Panc1 (cell line): Measurements from ENCODE around the gene LMAN1L. TPM values are rescaled to one million over a fixed set of nuclear protein-coding genes. Genes with fewer than 3 reads are reported as not detected.

Experiments used
- ATAC-seq: fragments of 200-7000 bp; cut with Tn5 transposase; 2 replicates; pipeline ENCODE4 v1.9.1; 2020; ENCODE audit warnings: mild to moderate bottlenecking, moderate library complexity
- BruUV-seq: library from RNA; stranded (reverse); fragments of 400-500 nt; replicated peaks from 2 replicates; lab custom pipeline; 2021; lab: Mats Ljungman, UMichigan
- CTCF ChIA-PET: fragments of 300-600 bp; sonication (Branson Sonifier 250); formaldehyde crosslinking; loops from one replicate; lab custom pipeline; 2022; ENCODE audit warnings: antibody characterized with exemption; lab: Charles Lee
- POLR2A ChIA-PET: fragments of 300-600 bp; sonication (Branson Sonifier 250); formaldehyde crosslinking; loops from one replicate; lab custom pipeline; 2022; ENCODE audit warnings: antibody characterized with exemption; lab: Charles Lee
- DNase-seq: peaks from one replicate; pipeline ENCODE4 v3.0.0-alpha.2; 2010; ENCODE audit warnings: low read depth, low spot score
- H3K27ac ChIP-seq: 2 replicates; pipeline ENCODE4 v1.5.1; 2011; ENCODE audit warnings: mild to moderate bottlenecking, low read length, inconsistent platforms
- H3K27me3 ChIP-seq: fragments of 200-500 bp; sonication (Bioruptor generic); 2 replicates; pipeline ENCODE4 v1.6.0; 2014; ENCODE audit warnings: low read length, inconsistent platforms; ENCODE audit not compliant: control insufficient read depth, insufficient read depth
- H3K36me3 ChIP-seq: fragments of 200-500 bp; sonication (Bioruptor generic); 2 replicates; pipeline ENCODE4 v1.5.1; 2014; ENCODE audit warnings: inconsistent platforms, mild to moderate bottlenecking, low read length, moderate library complexity; ENCODE audit not compliant: control insufficient read depth, insufficient read depth
- H3K4me1 ChIP-seq: 2 replicates; pipeline ENCODE4 v1.5.1; 2011; ENCODE audit warnings: inconsistent platforms, mild to moderate bottlenecking, low read length, moderate library complexity; ENCODE audit not compliant: control insufficient read depth, insufficient read depth
- H3K4me3 ChIP-seq, 2 experiments: 2 replicates each; pipeline ENCODE4 v1.5.1; 2011 to 2012; ENCODE audit warnings: low read depth in 2 of 2, low read length in 2 of 2, mild to moderate bottlenecking in 2 of 2, inconsistent platforms in 1 of 2, moderate library complexity in 1 of 2
- H3K9me3 ChIP-seq: fragments of 200-500 bp; sonication (Bioruptor generic); 2 replicates; pipeline ENCODE4 v1.5.1; 2014; ENCODE audit warnings: low read depth, mild to moderate bottlenecking, inconsistent platforms, low read length, moderate library complexity; ENCODE audit not compliant: control insufficient read depth, insufficient read depth
- CTCF ChIP-seq: fragments of 450-650 bp; IDR thresholded peaks from 2 replicates; pipeline ENCODE4 v1.5.1; 2017; ENCODE audit warnings: mild to moderate bottlenecking
- POLR2AphosphoS5 ChIP-seq: IDR thresholded peaks from 2 replicates; pipeline ENCODE4 v1.6.1; 2012; ENCODE audit warnings: mild to moderate bottlenecking, low read depth, low read length, moderate library complexity
- REST ChIP-seq, 2 experiments: IDR thresholded peaks; 2 replicates each; pipeline ENCODE4 v1.6.1; 2011 to 2012; ENCODE audit warnings: low read depth in 2 of 2, control low read depth in 1 of 2, low read length in 1 of 2, mild to moderate bottlenecking in 1 of 2, moderate library complexity in 1 of 2; ENCODE audit not compliant: insufficient read depth in 1 of 2
- SIN3A ChIP-seq: IDR thresholded peaks from 2 replicates; pipeline ENCODE4 v1.6.1; 2012; ENCODE audit warnings: low read depth, mild to moderate bottlenecking, low read length, moderate library complexity, borderline replicate concordance; ENCODE audit not compliant: insufficient read depth
- TCF7L2 ChIP-seq: IDR thresholded peaks from 2 replicates; pipeline ENCODE4 v1.6.1; 2011; ENCODE audit warnings: mild to moderate bottlenecking, low read depth, low read length, inconsistent platforms
- in situ Hi-C: cut with HindIII; loops from 2 replicates; pipeline ENCODE4 v1.10.0; 2016; ENCODE audit warnings: low sequenced_read_pairs, low pct_unique_long_range_greater_than_20kb
- intact Hi-C: fragments of 100-400 bp; cut with micrococcal nuclease; formaldehyde crosslinking; loops from one replicate; pipeline ENCODE4 v1.10.0; 2022; ENCODE audit not compliant: unreplicated experiment
- total RNA-seq: library from RNA; stranded (reverse); gene quantifications from one replicate; pipeline ENCODE4 v1.2.1, GENCODE V29; 2021; ENCODE audit not compliant: unreplicated experiment

The LMAN1L gene
- total RNA-seq, 1 experiment from 2014 or later, result not detected

- TF ChIP-seq REST (IDR thresholded peaks at IDR 0.05; ENCODE audit: insufficient read depth in 1 of 2, low read depth in 2 of 2, low read length in 1 of 2) (no peak), CTCF (no peak), POLR2AphosphoS5 (no peak), TCF7L2 (no peak), SIN3A (no peak)
- DNase-seq (no peak), ATAC-seq (no peak)
- no peaks in the 10 kb centered on the region for H3K27me3 ChIP-seq
- ChIA-PET POLR2A (no interaction called here), CTCF (no interaction called here)
- intact Hi-C loops (loop anchor here (10.0 kb wide), 2 partner anchors 59 to 179 kb away; partner anchors contain the start of gene RPP25), in situ Hi-C loops (no loop called here)
- BruUV-seq, result no TSS peak
- H3K27ac ChIP-seq, result no peak overlapping the region
- H3K9me3 ChIP-seq, result no peaks in the 10 kb centered on the region
- H3K4me1 ChIP-seq, result peaks cover 20% of the 10 kb centered on the region
- H3K4me3 ChIP-seq, result no peak overlapping the region
- H3K36me3 ChIP-seq, result no peaks in the 10 kb centered on the region
Measured at GRCh38 chr15:74775894-74776293, 36.7 kb upstream of the LMAN1L start.

- DNase-seq (no peak), ATAC-seq (no peak)
- TF ChIP-seq SIN3A (no peak), TCF7L2 (no peak), REST (IDR thresholded peaks at IDR 0.05; ENCODE audit: insufficient read depth in 1 of 2, low read depth in 2 of 2, low read length in 1 of 2) (no peak), POLR2AphosphoS5 (no peak), CTCF (no peak)
- Histone ChIP-seq H3K9me3 (no peaks in the 10 kb centered on the region), H3K4me3 (no peak overlapping the region), H3K27ac (no peak overlapping the region), H3K36me3 (no peaks in the 10 kb centered on the region), H3K27me3 (no peaks in the 10 kb centered on the region), H3K4me1 (peaks cover 25% of the 10 kb centered on the region)
- ChIA-PET CTCF (interaction anchor here (0.5 to 1.3 kb wide), 3 partner anchors 10 to 156 kb away, joined by 3 to 4 read pairs (median 3); no protein-coding TSS in a partner anchor), POLR2A (no interaction called here)
- intact Hi-C loops (loop anchor here (10.0 kb wide), 2 partner anchors 58 to 178 kb away; partner anchors contain the start of gene RPP25), in situ Hi-C loops (no loop called here)
- no TSS peak for BruUV-seq
Measured at GRCh38 chr15:74776821-74777768, 35.5 kb upstream of the LMAN1L start.
